Measurements from ENCODE around the gene USF1.
"Not testable (repeated sequence)": the region's sequence is repeated elsewhere in the genome, so short reads cannot be mapped to it uniquely, and the experiment has no call there.

USF1 gene

GRCh38 chr1:161077426-161077825, 31.6 kb upstream of the USF1 start:
- DNase-seq = no peak

GRCh38 chr1:161076410-161076809, 30.6 kb upstream of the USF1 start:
- no peak for DNase-seq

GRCh38 chr1:161074676-161075368, 29.0 kb upstream of the USF1 start:
- no peak for DNase-seq

- no peak for DNase-seq
These were observed 27.8 kb upstream of the USF1 start for GRCh38 chr1:161073474-161074121.

- DNase-seq = no peak
These were observed 27.1 kb upstream of the USF1 start for GRCh38 chr1:161072751-161073449.

- peak; percentile 69 for DNase-seq
These were observed 26.2 kb upstream of the USF1 start for GRCh38 chr1:161071886-161072371.

- DNase-seq = no peak
These were observed 25.0 kb upstream of the USF1 start for GRCh38 chr1:161070761-161071160.

GRCh38 chr1:161069731-161070270, 24.0 kb upstream of the USF1 start, which contains the start of gene ARHGAP30:
Gene ARHGAP30, minus strand, starts transcription at chr1:161069891. Its CDS starts 267 bp downstream, at chr1:161069624.
- peak; percentile 95 for DNase-seq

- no peak for DNase-seq
These were observed 23.5 kb upstream of the USF1 start for GRCh38 chr1:161069241-161069640.

- peak; percentile 94 for DNase-seq
These were observed 22.8 kb upstream of the USF1 start for GRCh38 chr1:161068306-161069234.

- DNase-seq = no peak
These were observed 20.9 kb upstream of the USF1 start for GRCh38 chr1:161066694-161067093.

- not testable (repeated sequence) for DNase-seq
These were observed 19.9 kb upstream of the USF1 start for GRCh38 chr1:161065681-161066080.

GRCh38 chr1:161063936-161064335, 18.2 kb upstream of the USF1 start:
- DNase-seq = not testable (repeated sequence)

- no peak for DNase-seq
These were observed 15.6 kb upstream of the USF1 start for GRCh38 chr1:161061419-161061818.

GRCh38 chr1:161059293-161059692, 13.5 kb upstream of the USF1 start:
- DNase-seq = no peak

GRCh38 chr1:161054805-161055204, 9.0 kb upstream of the USF1 start:
- DNase-seq = no peak

- DNase-seq = no peak
These were observed 8.5 kb upstream of the USF1 start for GRCh38 chr1:161054232-161054631.

- no peak for DNase-seq
These were observed 7.1 kb upstream of the USF1 start for GRCh38 chr1:161052899-161053298.

- DNase-seq = no peak
These were observed 5.4 kb upstream of the USF1 start for GRCh38 chr1:161051219-161051618.

- no peak for DNase-seq
These were observed 3.4 kb upstream of the USF1 start for GRCh38 chr1:161048949-161049722.

Data from MV-4-11 (cell line).